Activated T-cell treated with anti-CD3 and anti-CD28 coated beads for 4 hours (primary cell): ENCODE results near the gene OSMR.
A peak's percentile ranks its signal among the peaks of the same experiment; 100 is the strongest.

Experiments
- DNase-seq: peaks from one replicate; pipeline ENCODE4 v3.0.0-alpha.2; 2020

OSMR gene

DNA sequence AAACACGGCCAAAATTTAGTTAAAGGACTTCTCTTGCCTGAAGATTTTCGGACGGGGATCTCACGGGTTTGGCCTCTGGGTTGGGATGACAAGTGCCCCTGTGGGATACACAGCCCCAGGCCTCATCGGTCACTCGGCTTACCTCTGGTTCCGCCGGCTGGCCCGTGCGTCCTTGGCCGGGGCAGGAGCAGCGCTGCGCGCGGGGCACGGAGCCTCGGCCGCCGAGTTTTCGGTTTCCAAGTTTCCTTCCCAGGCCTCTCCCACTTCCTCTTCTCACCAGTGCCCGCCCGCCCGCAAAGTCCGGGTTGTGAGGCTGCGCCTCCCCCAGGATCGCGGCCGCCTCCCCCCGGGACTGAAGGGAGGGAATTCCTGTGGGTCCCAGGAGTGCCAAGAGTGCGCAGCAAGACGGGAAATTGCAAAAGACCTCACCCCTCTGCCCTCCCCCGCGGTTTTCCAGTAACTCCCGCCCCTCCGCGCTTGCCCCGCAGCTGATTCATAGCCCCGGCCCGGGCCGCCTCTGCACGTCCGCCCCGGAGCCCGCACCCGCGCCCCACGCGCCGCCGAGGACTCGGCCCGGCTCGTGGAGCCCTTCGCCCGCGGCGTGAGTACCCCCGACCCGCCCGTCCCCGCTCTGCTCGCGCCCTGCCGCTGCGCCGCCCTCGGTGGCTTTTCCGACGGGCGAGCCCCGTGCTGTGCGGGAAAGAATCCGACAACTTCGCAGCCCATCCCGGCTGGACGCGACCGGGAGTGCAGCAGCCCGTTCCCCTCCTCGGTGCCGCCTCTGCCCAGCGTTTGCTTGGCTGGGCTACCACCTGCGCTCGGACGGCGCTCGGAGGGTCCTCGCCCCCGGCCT, at the start of gene OSMR:
Gene OSMR, plus strand, starts transcription at position 487 of the 853 bp plus-strand sequence. CDS start 23,033 bp downstream, outside the sequence.
- no peak for DNase-seq

GRCh38 chr5:38796742-38797108, 49.1 kb upstream of the OSMR start:
- DNase-seq, result no peak

- no peak for DNase-seq
Observed at GRCh38 chr5:38797838-38798237, 48.0 kb upstream of the OSMR start.

- DNase-seq, result no peak
Observed at GRCh38 chr5:38799556-38800377, 46.0 kb upstream of the OSMR start.

GRCh38 chr5:38800515-38800914, 45.3 kb upstream of the OSMR start:
- DNase-seq, result no peak

DNA sequence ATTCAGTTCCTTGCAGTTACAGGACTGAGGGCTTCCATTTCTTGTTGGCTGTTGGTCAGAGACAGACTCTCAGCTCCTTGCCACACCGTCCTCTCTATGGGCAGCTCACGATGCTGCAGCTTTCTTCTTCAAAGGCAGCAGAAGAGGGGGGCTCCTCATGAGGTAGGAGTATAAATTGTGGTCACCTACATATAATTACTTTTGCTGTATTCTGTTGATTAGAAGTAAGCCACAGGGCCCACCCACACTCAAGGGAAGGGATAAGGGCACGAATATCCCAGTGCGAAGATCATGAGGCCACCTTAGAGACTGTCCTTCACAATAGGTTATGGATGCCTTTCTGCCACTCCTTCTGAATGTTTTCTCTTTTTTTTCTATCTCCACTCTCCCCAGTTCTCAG, 43.7 kb upstream of the OSMR start:
- no peak for DNase-seq

DNA sequence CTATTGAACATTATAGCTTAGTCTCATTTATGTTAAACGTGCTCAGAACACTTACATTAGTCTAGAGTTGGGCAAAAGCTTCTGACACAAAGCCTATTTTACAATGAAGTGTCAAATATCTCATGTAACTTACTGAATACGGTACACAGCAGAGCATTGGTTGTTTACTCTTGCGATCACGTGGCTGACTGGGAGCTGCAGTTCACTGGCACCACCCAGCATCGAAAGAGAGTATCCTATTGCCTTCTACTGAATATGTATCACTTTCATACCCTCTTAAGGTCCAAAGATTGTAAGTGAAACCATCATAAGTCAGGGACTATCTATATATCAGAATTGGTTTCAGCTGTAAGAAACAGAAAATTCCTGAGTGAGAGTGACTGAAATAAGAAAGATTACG, 42.6 kb upstream of the OSMR start:
- DNase-seq, result no peak

DNA sequence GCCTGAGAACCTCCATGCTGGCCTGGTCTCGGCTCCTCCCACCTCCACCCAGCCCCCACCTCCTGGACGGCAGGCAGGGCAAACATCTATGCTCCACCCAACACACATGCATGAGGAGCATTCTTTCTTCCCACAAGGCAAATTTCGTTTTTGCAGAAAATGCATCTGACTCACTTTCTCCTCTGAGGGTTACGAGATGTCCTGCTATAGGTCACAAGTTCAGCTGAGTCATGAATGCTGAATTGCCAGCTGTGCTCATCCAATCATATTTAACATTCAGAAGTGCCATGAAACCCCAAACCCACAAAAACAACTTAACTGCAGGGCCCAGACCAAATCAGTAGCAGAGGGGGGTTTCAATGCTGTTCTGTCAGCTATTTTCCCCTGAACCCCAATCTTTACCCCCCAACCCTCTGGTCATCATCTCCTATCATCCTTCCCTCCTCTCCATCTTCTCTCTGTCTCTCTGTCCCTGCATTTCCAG, 39.0 kb upstream of the OSMR start:
- DNase-seq, result no peak

GRCh38 chr5:38807570-38808483, 38.0 kb upstream of the OSMR start:
- DNase-seq, result no peak

DNA sequence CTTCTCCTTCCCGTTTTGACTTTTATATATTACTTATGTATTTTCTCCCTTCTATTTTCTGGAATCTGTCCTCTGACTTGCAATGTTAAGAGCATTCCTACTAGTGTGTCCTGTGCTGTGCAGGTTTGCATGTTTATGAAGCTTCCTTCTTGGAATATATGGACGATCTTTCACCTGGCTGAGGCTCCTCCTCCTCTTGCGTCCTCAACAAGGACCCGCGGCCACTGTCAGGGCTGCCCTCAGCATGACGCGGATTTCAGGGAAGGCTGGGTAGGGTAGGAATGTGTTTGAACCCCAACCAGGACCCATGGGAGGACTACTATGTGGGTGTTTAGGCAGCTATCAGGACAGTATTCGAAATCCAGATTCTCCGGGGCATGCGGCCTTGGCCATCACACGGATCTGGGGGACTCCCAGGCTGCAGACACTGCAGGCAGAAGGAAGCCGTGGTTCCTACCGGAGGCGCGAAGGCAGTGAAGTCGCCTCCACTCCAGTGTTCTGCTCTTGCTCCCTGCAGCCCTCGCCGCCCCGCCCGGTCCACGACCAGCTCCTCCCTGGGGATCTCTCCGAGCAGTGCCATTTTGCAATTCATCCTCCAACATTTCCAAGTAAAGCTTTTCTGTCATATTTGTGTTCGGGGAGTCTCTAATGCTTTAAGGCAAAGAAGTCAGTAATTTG, 37.0 kb upstream of the OSMR start:
- no peak for DNase-seq

DNA sequence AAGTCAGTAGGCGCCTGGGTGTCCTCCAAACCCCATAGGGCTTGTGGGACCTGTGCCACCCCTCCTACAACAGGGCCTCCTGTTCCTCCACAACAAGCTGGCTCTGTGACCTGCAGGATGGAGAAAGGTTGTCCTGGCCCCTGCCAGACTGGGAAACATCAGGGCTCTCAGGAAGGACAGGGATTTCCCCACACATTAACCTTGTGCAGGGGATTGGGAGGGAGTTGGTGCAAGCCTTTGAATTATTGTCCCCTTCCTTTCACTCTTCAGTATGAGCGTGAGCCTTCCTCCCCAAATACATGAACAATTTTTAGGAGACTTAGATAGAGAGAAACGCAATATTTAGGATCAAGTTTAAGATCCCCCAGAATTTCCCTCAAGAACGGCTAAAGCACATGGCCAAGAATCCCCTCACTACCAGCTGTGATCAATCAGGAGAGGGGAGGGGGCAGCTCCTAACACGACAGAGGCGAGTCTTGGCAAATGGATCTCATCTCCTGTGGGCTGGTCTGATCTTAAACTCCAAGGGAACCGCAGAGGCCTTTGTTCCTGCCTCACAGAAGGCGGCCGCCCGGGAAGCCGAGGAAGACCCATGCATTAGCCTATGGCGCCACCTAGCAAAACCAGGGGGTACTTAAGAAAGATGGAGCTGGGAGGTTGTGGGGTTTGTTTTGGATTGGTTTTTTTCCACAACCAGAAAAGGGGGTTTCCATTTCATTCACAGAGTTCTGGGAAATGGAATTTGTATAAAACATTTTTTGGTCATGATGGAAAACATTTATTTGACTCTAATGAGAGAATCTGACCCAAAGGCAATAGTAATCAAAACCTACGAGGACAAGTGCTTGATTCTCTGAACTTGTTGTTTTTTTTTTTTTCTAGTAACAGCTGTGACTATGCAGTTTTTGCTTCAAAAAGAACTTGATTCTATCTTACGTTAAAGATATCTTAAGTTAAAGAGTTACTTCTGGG, 36.1 kb upstream of the OSMR start:
- DNase-seq, result peak; percentile 3

DNA sequence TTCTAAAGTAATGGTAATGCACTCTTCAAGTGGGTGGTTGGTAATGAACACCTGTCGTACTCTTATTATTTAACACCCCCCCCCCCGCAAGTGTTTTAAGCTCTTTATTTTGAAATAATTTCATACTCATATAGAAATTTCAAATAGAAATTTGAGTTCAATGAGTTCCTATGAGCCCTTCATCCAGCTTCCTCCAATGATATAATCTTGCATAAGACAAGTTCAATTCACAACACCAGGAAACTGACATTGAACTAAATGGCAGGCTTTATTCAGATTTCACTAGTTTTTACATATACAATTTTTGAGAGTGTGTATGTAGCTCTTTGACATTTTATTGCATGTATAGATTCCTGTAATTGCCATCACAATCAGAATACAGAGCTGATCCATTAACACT, 30.9 kb upstream of the OSMR start:
- DNase-seq, result no peak

GRCh38 chr5:38816083-38817030, 29.5 kb upstream of the OSMR start:
- no peak for DNase-seq

DNA sequence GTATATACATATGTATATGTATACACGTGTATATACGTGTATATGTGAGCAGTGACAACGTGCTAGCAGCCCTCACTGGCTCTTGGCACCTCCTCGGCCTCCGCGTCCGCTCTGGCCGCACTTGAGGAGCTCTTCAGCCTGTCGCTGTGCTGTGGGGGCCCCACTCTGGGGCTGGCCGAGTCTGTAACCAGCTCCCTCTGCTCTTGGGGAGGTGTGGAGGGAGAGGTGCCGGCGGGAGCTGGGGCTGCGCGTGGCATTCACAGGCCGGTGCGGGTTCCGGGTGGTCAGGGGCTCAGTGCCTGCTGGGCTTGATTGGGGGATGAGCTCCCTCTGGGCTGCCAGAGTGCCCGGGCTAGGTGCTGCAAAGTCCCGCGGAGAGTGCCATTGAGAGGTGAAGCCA, 24.1 kb upstream of the OSMR start:
- DNase-seq, result no peak

DNA sequence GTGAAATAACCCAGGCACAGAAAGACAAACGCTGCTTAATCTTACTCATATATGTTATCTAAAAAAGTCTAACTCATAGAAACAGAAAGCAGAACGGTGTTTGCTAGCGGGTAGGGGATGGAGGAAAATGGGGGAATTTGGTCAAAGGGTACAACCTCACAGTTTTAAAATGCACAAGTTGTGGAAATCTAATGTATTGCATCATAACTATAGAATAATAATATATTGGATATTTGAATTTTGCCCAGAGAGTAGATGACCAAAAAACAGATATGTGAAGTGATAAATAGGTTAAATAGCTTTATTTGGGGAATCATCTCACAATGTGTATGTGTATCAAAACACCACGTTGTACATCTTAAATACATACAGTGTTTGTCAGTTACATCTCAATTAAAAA, 22.3 kb upstream of the OSMR start:
- DNase-seq, result no peak

- DNase-seq, result no peak
Observed at GRCh38 chr5:38824821-38825220, 21.0 kb upstream of the OSMR start.

DNA sequence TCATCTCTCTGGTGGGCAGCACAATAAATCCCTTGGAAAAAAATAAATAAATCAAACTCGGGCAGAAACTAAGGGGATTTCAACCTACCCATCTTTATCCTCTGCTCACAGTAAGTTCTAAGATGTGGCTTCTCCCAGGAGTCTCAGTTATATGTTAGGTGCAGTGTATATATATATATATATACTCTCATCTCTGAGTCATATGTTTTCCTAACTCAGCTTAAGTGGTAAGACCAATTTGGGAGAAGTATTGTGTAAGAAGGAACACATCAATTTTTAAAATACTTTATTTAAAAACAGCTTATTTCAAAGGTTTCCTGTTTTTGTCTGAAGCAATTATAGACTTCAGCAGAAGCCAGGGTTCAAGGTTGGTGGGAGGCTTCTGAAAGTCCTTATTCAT, 20.3 kb upstream of the OSMR start:
- no peak for DNase-seq

DNA sequence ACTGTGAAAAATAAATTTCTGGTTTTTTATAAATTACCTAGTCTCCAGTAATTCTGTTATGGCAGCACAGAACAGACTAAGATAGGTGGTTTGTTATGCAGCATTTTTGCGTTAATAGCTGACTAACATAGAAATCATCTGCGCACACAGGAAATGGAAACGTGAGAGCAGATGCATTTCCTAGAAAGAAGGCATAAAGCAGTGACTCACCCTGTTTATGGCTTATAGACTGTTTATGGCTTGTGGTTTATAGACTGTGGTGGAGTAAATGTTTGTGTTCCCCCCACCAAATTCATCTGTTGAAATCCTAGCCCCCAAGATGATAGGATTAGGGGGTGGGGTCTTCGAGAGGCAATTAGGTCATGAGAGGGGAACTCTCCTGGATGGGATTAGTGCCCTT, 18.3 kb upstream of the OSMR start:
- no peak for DNase-seq

DNA sequence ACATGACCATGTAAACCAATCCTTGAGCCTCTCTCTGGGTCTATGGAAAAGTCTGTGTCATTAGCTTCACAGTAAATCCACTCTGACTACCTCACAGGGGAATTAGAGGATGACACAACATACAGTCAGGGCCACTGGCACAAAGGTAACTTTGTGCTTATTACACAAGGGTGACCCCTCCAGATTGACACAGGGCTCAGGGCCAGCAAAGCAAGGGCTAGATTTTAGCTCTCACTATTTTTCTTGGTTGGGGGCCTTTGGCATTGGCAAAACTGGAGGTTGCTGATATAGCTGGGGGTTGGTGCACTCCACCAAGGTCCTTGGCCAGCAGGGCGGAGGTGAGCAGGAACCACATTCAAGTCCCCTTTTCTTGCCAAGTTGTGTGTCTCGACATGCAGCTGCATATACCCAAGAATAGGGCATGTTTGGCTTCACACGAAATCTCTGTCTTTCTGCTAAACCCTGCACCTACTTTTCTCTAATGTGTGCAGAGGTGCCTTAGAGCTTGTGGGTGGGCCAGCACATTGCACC, 15.2 kb upstream of the OSMR start:
- no peak for DNase-seq

DNA sequence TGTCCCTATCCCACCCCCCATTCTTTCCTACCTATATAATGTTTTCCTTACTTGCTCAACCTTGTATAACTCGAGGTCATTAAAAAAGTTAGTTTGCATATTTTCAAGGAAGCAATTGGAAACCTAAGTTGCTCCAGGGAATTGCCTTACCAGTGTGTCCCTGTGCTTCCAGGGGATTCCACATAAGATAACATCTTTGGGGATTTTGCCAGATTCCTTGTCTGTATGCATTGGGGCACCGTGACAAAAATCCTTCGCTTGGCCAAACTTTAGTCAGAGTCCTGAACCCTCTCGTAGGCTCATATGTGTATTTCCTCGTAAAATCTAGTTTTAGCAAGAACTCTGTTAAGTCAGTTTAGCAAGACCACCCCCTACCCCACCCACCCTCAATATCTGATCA, 14.7 kb upstream of the OSMR start:
- no peak for DNase-seq
